HG03354 (cell line): ENCODE data around the gene PTPRK.

Source experiments
- ATAC-seq: cut with Tn5 transposase; IDR thresholded peaks from one replicate; pipeline ENCODE4 v1.9.1; 2021; ENCODE audit warnings: mild to moderate bottlenecking; ENCODE audit not compliant: unreplicated experiment, poor library complexity, severe bottlenecking

Gene PTPRK

GRCh38 chr6:128363020-128363813 is 157.2 kb downstream of the PTPRK start:
- no peak for ATAC-seq

GRCh38 chr6:128361378-128361777 is 159.0 kb downstream of the PTPRK start:
- ATAC-seq = no peak

GRCh38 chr6:128358244-128358776 is 162.1 kb downstream of the PTPRK start:
- peak; percentile 56 for ATAC-seq

DNA sequence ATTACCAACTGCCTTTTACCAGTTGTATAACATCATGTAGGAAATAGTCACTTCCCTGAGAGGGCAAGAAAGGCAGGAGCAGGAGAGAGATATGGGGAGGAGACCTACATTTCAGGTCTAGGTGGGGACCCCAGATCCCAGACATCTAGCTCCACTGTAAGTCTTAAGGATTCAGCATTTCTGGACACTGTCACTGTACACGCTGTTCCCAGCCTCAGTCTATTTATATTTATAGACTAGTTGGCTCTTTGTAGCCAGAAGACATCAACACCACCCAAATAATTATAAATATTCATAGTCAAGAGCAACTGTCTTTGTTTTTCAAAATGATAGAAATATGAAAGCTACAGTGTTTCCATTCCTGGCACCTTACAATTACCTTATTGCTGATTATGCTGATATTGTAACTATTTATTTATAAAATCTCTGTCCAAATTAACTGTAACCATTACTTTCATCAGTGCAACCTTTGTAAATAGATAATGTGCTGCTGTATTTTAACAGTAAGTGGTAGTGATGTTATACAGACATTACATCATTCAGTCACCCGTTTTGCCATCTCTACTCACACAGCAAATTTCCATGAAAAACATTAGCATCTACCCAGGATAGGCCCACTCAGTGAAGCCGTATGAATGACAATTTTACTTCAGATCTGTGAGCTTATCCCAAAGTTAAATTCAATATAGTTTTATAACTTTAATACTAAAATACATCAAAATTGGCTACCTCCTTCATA is 162.8 kb downstream of the PTPRK start:
- no peak for ATAC-seq

DNA sequence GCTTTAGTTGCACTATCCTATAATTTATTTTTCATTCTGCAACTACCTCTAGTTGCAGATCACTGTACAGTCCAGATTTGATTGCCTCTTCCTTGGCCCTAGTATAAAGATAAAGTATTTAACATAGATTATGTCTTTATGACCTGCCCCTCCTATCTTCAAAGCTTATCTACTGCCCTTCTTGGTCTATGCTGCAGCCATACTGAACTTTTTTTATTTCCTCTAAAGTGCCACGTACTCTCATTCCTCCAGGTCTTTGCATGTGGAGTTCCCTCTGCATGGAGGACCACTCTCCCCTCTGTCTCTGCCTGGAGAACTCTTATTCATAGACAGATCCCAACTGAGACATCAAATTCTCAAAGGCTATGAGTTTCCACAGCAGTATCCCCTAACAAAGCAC is 168.0 kb downstream of the PTPRK start:
- no peak for ATAC-seq

- no peak for ATAC-seq
Observed at GRCh38 chr6:128351255-128351514, 169.2 kb downstream of the PTPRK start.

DNA sequence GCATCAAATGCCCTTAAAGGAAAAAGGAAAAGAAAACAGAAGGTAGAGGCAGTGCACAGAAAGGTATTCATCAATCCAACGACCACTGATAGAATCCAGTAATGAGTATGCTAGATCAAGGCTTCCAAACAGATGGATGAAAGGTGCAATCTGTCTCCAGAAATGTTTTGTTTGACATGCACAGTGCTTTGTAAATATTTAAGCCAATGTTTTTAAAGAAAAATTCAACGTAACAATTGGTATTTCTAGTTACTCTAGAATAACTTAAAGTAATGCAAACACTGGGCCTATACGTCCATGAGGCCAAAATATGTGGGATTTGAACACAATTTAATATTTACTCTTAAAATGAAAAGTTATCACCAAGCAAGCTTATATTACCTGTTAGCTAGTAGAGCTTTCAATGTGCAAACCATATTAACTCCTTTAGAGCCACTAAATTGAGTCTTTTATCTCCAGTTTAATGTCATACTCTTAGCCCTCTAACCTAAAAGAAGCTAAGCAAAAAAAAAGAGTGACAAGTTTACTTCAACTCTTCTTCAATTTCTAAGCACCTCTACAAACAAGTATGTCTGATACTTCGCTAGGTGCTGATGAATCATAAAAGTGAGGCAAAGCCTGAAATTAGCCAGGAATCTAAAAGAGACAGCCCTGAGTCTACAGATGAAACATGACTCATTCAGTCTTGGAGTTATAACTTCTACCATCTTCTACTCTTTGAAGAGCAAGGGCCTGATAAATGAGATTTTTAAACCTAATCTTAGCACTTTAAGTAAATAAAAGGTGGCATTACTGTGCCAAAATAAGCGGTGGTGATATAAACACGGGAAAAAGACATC is 169.8 kb downstream of the PTPRK start:
- no peak for ATAC-seq

- no peak for ATAC-seq
Observed at GRCh38 chr6:128347123-128347522, 173.3 kb downstream of the PTPRK start.

DNA sequence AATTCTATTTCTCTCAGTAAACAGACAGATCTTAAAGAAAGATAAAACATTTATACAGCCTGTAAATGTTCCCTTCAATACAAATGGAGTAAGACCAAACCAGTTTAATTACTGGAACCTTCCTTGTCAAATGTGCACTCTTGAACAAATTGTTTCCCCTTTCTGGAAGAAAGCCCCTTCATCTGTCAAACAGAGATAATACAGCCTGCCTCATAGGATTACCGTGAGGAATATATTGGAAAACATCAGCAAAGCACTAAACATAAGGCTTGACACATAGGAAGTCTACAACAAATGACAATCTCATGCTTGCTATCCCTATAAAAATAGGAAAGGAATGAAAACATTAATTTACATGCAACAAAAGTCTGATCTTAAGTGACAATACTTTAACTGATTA is 173.8 kb downstream of the PTPRK start:
- ATAC-seq = no peak

- no peak for ATAC-seq
Observed at GRCh38 chr6:128345278-128345677, 175.1 kb downstream of the PTPRK start.

DNA sequence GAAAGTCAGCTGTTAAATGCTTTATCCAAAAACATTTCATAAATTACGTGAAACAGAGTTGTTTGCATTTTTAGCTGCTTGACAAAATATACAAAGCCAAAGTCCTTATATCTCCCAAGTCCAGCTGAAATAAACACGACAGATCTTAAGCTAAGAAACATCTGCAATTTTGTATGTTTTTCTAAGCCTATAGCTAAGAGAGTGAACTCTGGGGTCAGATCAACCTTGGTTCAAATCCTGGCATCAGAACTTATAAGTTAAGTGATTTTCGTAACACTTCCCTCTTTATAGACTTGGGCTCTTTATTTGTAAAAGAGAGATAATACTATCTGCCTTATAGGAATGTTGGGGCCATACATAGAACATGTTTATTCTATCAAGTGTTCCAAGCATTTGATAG is 176.7 kb downstream of the PTPRK start:
- ATAC-seq = no peak

DNA sequence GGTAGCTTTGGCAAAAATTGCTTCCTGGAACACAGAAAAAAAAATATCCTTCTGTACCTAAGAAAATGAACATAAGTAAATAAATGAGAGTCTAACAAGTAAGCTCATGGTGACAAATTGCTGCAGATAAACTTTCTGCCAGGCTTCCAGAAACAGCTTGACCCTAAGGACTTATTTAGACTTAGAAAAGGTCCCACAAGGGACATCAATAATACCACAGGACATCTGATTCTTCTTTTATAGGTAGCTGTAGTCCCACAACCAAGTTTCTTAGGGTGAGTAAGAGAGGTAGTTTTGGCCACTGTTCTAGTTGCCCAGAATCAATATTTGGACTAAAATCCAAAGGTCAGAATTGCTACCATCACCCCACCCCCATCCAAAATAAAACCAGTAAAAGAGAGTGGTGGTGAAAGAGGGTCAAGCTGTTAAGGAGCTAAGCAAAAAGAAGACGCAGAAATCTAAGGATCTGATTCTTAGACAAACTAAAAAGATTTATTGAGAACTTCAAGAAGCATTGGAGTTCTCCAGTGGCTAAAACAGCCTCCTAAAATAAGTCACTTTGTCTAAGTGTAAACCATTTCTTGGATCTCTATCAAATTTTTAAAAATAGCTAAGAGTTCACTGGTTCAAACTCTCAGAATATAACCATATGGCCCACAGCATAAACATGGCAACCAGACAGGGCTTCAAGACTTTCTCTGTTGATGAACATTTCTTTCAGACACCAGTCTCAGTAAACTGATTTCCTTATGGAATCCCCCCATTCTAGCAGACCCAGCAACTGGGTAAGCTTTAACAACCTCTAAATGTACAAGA is 180.6 kb downstream of the PTPRK start:
- no peak for ATAC-seq

DNA sequence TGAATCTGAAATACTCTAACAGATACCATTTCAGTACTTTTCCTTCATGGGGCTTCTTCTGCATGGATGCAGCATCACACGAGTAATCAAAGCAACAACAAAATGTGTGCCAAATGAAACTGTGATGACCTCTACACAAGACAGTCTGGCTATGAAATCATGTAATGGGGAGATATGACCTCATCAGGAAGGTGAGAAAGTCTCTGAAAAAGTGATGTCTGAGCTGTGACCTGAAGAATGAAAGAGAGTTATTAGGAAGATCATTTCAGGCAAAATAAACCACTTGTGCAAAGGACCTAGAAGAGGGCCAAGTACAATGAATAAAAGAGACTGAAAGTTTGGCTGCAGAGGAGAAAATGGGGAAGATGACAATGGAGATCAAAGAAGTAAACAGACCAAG is 182.8 kb downstream of the PTPRK start:
- ATAC-seq = no peak

- ATAC-seq = no peak
Observed at GRCh38 chr6:128336436-128337095, 183.8 kb downstream of the PTPRK start.

- ATAC-seq = no peak
Observed at GRCh38 chr6:128335963-128336362, 184.4 kb downstream of the PTPRK start.

DNA sequence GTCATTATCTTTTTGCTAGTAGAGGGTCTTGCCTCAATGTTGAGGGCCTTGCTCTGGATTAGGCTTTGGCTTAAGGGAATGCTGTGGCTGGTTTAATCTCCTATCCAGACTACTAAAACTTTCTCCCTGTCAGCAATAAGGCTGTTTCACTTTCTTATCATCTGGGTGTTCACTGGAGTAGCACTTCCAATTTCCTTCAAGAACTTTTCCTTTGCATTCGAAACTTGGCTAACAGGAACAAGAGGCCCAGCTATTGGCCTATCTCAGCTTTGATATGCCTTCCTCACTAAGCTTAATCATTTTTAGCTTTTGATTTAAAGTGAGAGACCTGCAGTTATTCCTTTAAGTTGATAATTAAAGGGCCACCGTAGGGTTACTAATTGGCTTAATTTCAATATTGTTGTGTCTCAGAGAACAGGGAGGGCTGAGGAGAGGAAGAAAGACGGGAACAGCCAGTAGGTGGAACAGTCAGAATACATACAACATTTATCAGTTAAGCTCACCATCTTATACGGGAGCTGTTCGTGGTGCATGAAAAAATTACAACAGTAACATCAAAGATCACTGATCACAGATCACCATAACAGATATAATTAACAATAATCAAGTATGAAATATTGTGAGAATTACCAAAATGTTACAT is 186.7 kb downstream of the PTPRK start:
- no peak for ATAC-seq

DNA sequence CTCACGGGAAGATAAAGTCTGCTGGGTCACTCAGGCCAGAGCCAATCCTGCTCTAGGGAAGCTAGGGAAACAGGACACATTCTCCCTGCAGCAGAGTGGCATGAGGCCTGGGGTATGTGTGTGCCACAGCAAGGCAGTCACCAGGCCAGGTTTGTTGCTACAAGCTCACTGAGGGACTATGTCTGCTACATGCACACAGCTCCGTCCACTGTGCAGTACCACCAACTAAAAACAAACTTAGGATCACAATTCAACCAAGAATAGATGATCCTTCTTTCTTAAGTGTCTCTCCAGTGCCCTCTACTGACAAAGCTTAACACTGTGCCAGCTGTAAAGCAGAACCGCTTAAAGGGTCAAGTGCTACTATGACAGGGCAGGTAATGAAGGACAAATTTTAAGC is 192.5 kb downstream of the PTPRK start:
- ATAC-seq = peak; percentile 69

GRCh38 chr6:128323011-128323410 is 197.4 kb downstream of the PTPRK start:
- no peak for ATAC-seq

- no peak for ATAC-seq
Observed at GRCh38 chr6:128319946-128320345, 200.5 kb downstream of the PTPRK start.
